Measurements from ENCODE around the gene ZNF445. TPM values are rescaled to one million over a fixed set of nuclear protein-coding genes. Genes with fewer than 3 reads are reported as not detected.

ZNF445 gene
- total and polyA plus RNA-seq, 9 of the 15 experiments (the other 6 are each of a cell fraction or from before 2014, with no cell fraction given) = 1.2 to 26.9 (median 10.6) TPM

GRCh38 chr3:44437800-44438199 lies 39.7 kb downstream of the ZNF445 start (continued):
- TF ChIP-seq NONO (IDR thresholded peaks at IDR 0.05; ENCODE audit: low read depth in 2 of 2, low read length in 1 of 2) (no peak), SUPT5H (IDR thresholded peaks at IDR 0.05) (no peak), THRB (CRISPR knock-in tag; conservative IDR thresholded peaks at IDR 0.05) (peak; percentile 75; the same call in 1 of the 2 replicates), ZNF347 (CRISPR knock-in tag; IDR thresholded peaks at IDR 0.05; ENCODE audit: low read depth) (peak; percentile 88), RBFOX2 (IDR thresholded peaks at IDR 0.05; ENCODE audit: low read depth, low read length) (no peak), CREB1 (IDR thresholded peaks at IDR 0.05) (no peak), CREB1 (CRISPR knock-in tag; IDR thresholded peaks at IDR 0.05) (no peak), ZNF121 (CRISPR knock-in tag; conservative IDR thresholded peaks at IDR 0.05) (no peak), SMAD1 (IDR thresholded peaks at IDR 0.05; ENCODE audit: low read depth, low read length, partially characterized antibody) (no peak), MAZ (CRISPR knock-in tag; conservative IDR thresholded peaks at IDR 0.05 in 1 of 2, IDR thresholded peaks at IDR 0.05 in 1 of 2) (peak in 1 of 2 experiments; percentile 65; a peak in 2 of 4 replicates), MBD1 (CRISPR knock-in tag; IDR thresholded peaks at IDR 0.05) (no peak), CHD2 (IDR thresholded peaks at IDR 0.05; ENCODE audit: low read depth, low read length) (no peak), CC2D1A (IDR thresholded peaks at IDR 0.05) (no peak), RREB1 (CRISPR knock-in tag; IDR thresholded peaks at IDR 0.05) (peak; percentile 80), PATZ1 (CRISPR knock-in tag; IDR thresholded peaks at IDR 0.05; ENCODE audit: borderline replicate concordance) (no peak), ZNF184 (CRISPR knock-in tag; IDR thresholded peaks at IDR 0.05) (no peak), ZBTB7A (IDR thresholded peaks at IDR 0.05; ENCODE audit: borderline replicate concordance, control insufficient read depth, low read depth, low read length) (no peak)

All from K562 (cell line).